Smooth muscle cell (in vitro differentiated cells): Measurements from ENCODE around the gene RHOB. TPM values are rescaled to one million over a fixed set of nuclear protein-coding genes. Genes with fewer than 3 reads are reported as not detected.

Source experiments
- DNase-seq: peaks from one replicate; lab custom pipeline; 2025; ENCODE audit not compliant: unreplicated experiment; lab: John Stamatoyannopoulos, UW
- H2AFZ ChIP-seq: fragments of 200-600 bp; sonication (generic); 2 replicates; pipeline ENCODE4 v1.6.0; 2016; ENCODE audit warnings: antibody characterized with exemption, low read depth, mild to moderate bottlenecking
- H3F3A ChIP-seq: fragments of 200-600 bp; sonication (generic); 2 replicates; pipeline ENCODE4 v1.6.0; 2017; ENCODE audit warnings: antibody characterized with exemption, low read depth
- H3K27ac ChIP-seq: fragments of 200-600 bp; sonication (generic); 2 replicates; pipeline ENCODE4 v1.5.1; 2016; ENCODE audit warnings: low read depth, mild to moderate bottlenecking
- H3K27me3 ChIP-seq: fragments of 200-600 bp; sonication (generic); 2 replicates; pipeline ENCODE4 v1.6.1; 2016; ENCODE audit warnings: low read depth, mild to moderate bottlenecking
- H3K36me3 ChIP-seq: fragments of 200-600 bp; sonication (generic); 2 replicates; pipeline ENCODE4 v1.5.1; 2016; ENCODE audit warnings: low read depth
- H3K4me1 ChIP-seq: fragments of 200-600 bp; sonication (generic); 2 replicates; pipeline ENCODE4 v1.5.1; 2016; ENCODE audit warnings: low read depth
- H3K4me2 ChIP-seq: fragments of 200-600 bp; sonication (generic); 2 replicates; pipeline ENCODE4 v1.6.0; 2016; ENCODE audit warnings: mild to moderate bottlenecking
- H3K4me3 ChIP-seq: fragments of 200-600 bp; sonication (generic); 2 replicates; pipeline ENCODE4 v1.5.1; 2016; ENCODE audit warnings: mild to moderate bottlenecking
- H3K79me2 ChIP-seq: fragments of 200-600 bp; sonication (generic); 2 replicates; pipeline ENCODE4 v1.6.0; 2016; ENCODE audit warnings: low read depth, mild to moderate bottlenecking
- H3K9ac ChIP-seq: fragments of 200-600 bp; sonication (generic); 2 replicates; pipeline ENCODE4 v1.6.0; 2016; ENCODE audit warnings: low read depth
- H3K9me3 ChIP-seq: fragments of 200-600 bp; sonication (generic); replicated peaks from 2 replicates; pipeline ENCODE4 v1.5.1; 2016; ENCODE audit warnings: low read depth
- H4K20me1 ChIP-seq: fragments of 200-600 bp; sonication (generic); 2 replicates; pipeline ENCODE4 v1.6.0; 2016; ENCODE audit warnings: low read depth
- CTCF ChIP-seq: fragments of 200-600 bp; sonication (generic); IDR thresholded peaks from 2 replicates; pipeline ENCODE4 v1.5.1; 2017; ENCODE audit warnings: borderline replicate concordance, mild to moderate bottlenecking, antibody characterized with exemption; ENCODE audit not compliant: insufficient read depth, poor library complexity, severe bottlenecking
- WGBS: methylation state at CpG from one replicate; pipeline ENCODE4 v1.1.7; 2016; ENCODE audit warnings: low lambda C conversion rate; 5-methylcytosine and 5-hydroxymethylcytosine counted together
- polyA plus RNA-seq: library from polyadenylated mRNA; unstranded; fragments of >200 nt; fragmentation: Nextera tagmentation; extraction: Ambion mirVana; gene quantifications from 2 replicates; pipeline ENCODE4 v1.2.1, GENCODE V29; 2016
- total RNA-seq: library from RNA; depleted of rRNA; stranded (reverse); fragments of >200 nt; gene quantifications from 2 replicates; pipeline ENCODE4 v1.2.3, GENCODE V29; 2014

The RHOB gene
- total and polyA plus RNA-seq, 2 experiments from 2014 or later, result 75.9 to 218 TPM

GRCh38 chr2:20422402-20423271, 24.2 kb upstream of the RHOB start:
- 76% methylated on average over 11 of the region's 11 CpGs for WGBS
- Histone ChIP-seq H3K27ac (no peak overlapping the region), H4K20me1 (no peaks in the 10 kb centered on the region), H3K9ac (no peak overlapping the region), H3K36me3 (no peaks in the 10 kb centered on the region), H3K4me3 (no peak overlapping the region), H3K9me3 (no peaks in the 10 kb centered on the region), H2AFZ (no peak overlapping the region), H3K79me2 (no peaks in the 10 kb centered on the region), H3F3A (peaks cover 9% of the 10 kb centered on the region), H3K4me1 (peaks cover 13% of the 10 kb centered on the region), H3K4me2 (peak overlapping the region; percentile 17), H3K27me3 (no peaks in the 10 kb centered on the region)
- no peak for DNase-seq
- no peak for TF ChIP-seq CTCF

GRCh38 chr2:20423359-20423758, 23.5 kb upstream of the RHOB start:
- Histone ChIP-seq H3K27ac (no peak overlapping the region), H3K36me3 (no peaks in the 10 kb centered on the region), H3K4me3 (no peak overlapping the region), H3K27me3 (no peaks in the 10 kb centered on the region), H3K79me2 (no peaks in the 10 kb centered on the region), H3F3A (peaks cover 9% of the 10 kb centered on the region), H3K9me3 (no peaks in the 10 kb centered on the region), H3K4me2 (no peak overlapping the region), H3K4me1 (peaks cover 13% of the 10 kb centered on the region), H4K20me1 (no peaks in the 10 kb centered on the region), H2AFZ (no peak overlapping the region), H3K9ac (no peak overlapping the region)
- no peak for TF ChIP-seq CTCF
- 78% methylated on average over 6 of the region's 6 CpGs for WGBS
- DNase-seq, result no peak

- Histone ChIP-seq H3K4me1 (peaks cover 12% of the 10 kb centered on the region), H3K4me2 (peak overlapping the region; percentile 45), H3K4me3 (no peak overlapping the region), H3K27me3 (no peaks in the 10 kb centered on the region), H3K36me3 (no peaks in the 10 kb centered on the region), H3K27ac (no peak overlapping the region), H3K9me3 (no peaks in the 10 kb centered on the region), H4K20me1 (no peaks in the 10 kb centered on the region), H3F3A (peaks cover 9% of the 10 kb centered on the region), H3K9ac (no peak overlapping the region), H2AFZ (no peak overlapping the region), H3K79me2 (no peaks in the 10 kb centered on the region)
- WGBS, result 94% methylated on average over 2 of the region's 2 CpGs
- TF ChIP-seq CTCF, result no peak
- no peak for DNase-seq
These were observed 23.0 kb upstream of the RHOB start for GRCh38 chr2:20423847-20424246.
